Head of caudate nucleus (tissue), 42 donors: Measurements from ENCODE around the gene LSM7.
A peak's percentile ranks its signal among the peaks of the same experiment; 100 is the strongest.

Experiments used
- DNase-seq, 42 donors: peaks; one replicate each; pipeline versions ENCODE4 v3.0.0 to v3.0.0-alpha.2; 2020 to 2021; ENCODE audit warnings: mixed read lengths in 7 of 42
- intact Hi-C: fragments of 100-400 bp; cut with DNase I; formaldehyde crosslinking; loops from one replicate; pipeline ENCODE4 v1.15.0; 2022

The LSM7 gene

DNA sequence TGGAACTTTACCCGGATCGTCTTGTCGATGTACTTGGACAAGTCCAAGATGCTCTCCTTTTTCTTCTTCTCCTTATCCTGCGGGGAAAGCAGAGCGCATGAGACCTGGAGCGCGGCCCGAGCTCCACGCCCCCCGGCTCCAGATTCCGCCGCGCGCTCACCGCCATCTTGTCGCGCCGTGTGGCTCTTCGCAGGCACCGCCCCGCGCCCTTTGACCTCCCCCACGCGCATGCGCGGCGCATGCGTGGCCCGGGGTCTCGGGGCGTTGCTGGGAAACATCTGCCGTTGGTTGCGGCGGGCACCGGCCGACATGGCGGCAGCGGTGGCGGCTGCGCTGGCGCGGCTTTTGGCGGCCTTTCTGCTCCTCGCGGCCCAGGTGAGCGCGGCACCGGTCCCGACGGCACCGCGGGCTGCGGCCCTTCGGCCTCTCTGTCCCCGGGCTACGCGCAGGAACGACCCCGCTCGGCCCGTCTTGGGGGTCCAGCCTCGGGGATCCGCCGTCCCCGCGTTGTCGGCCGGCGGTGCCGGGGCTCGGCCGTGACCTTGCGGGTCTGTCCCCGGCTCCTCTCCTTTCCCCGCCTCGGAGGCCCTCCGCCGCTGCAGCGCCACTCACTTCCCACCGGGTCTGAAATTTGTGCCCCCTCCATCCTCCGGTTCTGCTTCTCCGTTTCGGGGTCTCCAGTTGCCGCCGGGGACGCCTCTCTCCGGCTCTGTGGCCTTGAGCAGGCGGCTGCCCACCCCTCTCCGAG, at the start of gene LSM7, which contains the start of gene SPPL2B:
Gene LSM7 (minus strand): TSS at position 186 of the 748 bp plus-strand sequence. CDS start 20 bp downstream, at position 166.
Gene SPPL2B (plus strand): TSS at position 284 of the 748 bp plus-strand sequence. CDS start 26 bp downstream, at position 310.
- intact Hi-C loops = loop anchor here (5.0 kb wide), 1 partner anchor 176 kb away; the partner anchor contains the start of gene AP3D1
- peak; percentile 60 to 96 (median 92) for DNase-seq

GRCh38 chr19:2376784-2377519, 48.6 kb upstream of the LSM7 start:
- intact Hi-C loops = no loop called here
- DNase-seq = no peak

DNA sequence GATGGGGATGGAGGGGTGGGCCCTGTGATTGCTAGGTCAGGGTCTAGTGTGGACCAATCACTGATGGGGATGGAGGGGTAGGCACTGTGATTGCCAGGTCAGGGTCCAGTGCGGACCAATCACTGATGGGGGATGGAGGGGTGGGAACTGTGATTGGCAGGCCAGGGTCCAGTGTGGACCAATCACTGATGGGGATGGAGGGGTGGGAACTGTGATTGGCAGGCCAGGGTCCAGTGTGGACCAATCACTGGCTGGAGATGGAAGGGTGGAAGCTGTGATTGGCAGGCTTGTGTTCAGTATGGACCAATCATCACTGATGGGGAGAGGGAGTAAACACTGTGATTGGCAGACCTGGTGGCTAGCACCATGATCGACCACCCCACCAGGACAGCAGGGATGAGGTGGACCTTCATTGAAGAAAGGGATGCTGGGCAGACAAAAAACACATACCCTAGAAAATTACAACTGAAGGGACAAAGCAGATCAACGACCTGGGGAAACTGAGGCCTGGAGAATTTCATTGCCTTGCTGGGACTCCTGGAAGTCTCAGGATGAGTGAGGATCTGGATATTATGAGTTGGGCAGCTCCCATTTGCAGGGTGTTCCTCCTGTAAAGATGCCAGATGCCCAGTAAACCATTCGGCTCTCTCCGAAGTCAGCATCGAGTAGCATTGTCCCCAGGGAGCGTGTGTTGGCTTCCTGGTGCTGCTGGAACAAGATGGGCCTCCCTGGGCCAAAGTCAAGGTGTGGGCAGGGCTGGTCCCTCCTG, 47.2 kb upstream of the LSM7 start:
- DNase-seq = no peak
- intact Hi-C loops = no loop called here

DNA sequence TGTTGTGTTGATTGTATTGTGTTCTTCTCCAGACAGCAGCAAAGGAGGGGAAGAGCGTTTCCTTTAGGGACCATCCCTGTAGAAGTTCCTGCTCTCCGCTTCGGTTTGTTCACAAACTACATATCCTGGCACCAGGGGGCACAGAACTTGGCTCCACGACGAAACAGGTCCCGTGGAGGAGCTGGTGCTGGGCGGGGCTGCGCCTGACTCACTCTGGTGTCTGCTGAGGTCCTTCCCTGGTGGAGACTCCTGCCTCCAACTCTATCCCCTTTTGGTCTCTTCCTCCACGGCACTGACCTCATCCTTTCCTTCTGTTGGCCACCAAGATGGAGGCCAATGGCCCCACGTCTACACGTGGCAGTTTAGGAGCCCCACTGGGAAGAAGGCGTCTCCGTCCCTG, 46.4 kb upstream of the LSM7 start:
- no peak for DNase-seq
- intact Hi-C loops = no loop called here

GRCh38 chr19:2372076-2372612, 43.8 kb upstream of the LSM7 start:
- peak in 1 of 42 donors; percentile 23 for DNase-seq
- intact Hi-C loops = no loop called here

- intact Hi-C loops = no loop called here
- DNase-seq = no peak
Measured at GRCh38 chr19:2371656-2372055, 43.3 kb upstream of the LSM7 start.

GRCh38 chr19:2365201-2365970, 37.0 kb upstream of the LSM7 start:
- no peak for DNase-seq
- intact Hi-C loops = no loop called here

GRCh38 chr19:2363419-2363818, 35.0 kb upstream of the LSM7 start:
- DNase-seq = no peak
- intact Hi-C loops = no loop called here

- intact Hi-C loops = no loop called here
- DNase-seq = no peak
Measured at GRCh38 chr19:2362970-2363300, 34.5 kb upstream of the LSM7 start.

DNA sequence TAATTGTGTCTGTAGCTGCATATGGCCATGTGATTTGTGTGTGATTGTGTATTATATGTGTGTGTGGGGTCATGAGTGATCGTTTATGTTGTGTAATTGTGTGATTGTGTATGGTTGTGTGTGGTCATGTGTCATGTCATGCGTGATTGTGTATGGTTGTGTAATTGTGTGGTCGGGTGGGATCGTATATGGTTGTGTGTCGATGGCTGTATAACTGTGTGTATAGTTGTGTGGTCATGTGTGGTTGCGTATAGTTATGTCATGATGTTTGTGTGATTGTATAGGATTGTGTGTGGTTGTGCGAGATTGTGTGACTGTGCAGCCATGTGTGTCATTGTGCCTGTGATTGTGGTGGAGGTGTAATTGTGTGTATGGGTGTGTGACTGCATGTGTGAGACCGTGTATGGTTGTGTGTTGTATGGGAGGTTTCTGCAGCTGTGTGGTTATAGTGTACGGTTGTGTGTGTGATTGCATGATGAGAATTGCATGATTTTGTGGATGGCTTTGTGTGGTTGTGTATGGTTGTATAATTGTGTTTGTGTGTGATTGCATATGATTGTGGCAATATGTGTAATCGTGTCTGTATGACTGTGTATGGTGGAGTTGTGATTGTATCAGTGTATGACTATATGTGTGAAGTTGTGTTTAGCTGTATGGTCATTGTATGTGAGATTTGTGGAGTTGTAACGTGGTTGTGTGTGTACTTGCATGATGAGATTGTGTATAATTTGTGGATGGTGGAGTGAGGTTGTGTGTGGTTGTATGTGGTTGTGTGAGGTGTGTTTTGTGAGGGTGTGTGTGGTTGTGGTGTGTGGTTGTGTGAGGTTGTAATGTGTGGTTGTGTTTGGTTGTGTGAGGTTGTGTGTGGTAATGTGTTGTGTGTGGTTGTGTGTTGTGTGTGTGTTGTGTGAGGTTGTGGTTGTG, 33.9 kb upstream of the LSM7 start:
- intact Hi-C loops = no loop called here
- DNase-seq = no peak

GRCh38 chr19:2361246-2362045, 33.1 kb upstream of the LSM7 start:
- no peak for DNase-seq
- intact Hi-C loops = no loop called here

DNA sequence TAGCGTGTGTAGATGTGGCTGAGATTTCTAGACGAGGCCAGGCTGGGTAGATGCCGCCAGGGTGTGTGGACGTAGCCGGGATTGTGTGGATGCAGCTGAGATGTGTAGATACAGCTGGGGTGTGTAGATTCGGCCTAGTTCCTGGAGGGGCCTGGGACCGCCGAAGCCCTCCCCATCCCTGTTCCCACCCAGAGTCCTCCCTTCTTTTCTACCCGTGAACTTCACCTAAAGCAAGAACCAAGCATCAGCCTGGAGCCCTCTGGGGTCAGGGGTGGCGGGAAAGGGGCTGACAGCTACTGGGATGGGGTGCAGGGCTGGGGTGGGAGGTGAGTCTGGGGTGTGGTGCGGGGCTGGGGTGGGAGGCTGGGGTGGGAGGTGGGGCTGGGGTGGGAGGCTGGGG, 32.4 kb upstream of the LSM7 start:
- intact Hi-C loops = no loop called here
- DNase-seq = no peak

GRCh38 chr19:2359992-2360685, 31.8 kb upstream of the LSM7 start, which contains the start of gene TMPRSS9:
TSS of gene TMPRSS9 (plus strand) at chr19:2360265. CDS start at chr19:2389786, 29,521 bp downstream.
- DNase-seq = no peak
- intact Hi-C loops = no loop called here

DNA sequence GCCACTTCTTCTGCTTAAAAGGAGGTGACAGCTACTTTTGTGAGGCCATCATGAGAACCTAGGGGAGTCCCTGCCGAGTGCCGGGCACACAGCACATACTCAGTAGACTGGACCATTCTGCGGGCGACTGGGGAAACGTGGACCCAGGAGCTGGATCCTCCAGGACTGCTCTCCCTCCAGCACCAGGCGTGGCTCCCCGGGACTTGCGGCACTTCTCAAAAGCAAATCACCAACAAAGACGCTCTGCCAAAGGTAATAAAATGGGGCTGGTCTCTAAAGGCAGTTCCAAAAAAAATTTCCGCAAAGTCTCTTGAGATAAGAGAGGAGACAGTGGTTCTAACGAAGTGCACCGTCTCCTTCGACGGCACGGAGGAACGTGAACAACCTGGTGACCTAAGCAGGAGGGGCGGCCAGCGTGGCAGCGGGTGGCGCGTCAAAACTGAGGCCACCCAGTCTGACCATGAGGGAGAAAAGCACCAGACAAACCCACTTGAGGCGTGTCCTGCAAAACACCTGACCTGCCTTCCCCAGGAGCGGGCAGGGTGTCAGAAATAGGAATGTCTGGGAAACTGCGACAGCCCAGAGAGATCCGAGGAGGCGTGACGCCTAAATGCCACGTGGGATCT, 30.3 kb upstream of the LSM7 start:
- intact Hi-C loops = no loop called here
- no peak for DNase-seq

GRCh38 chr19:2357279-2358206, 29.2 kb upstream of the LSM7 start:
- no peak for DNase-seq

More at GRCh38 chr19:2357279-2358206, 29.2 kb upstream of the LSM7 start:
- intact Hi-C loops = no loop called here
